HCT116 (cell line): ENCODE data around the gene PISD.

Source experiments
- CEBPB ChIP-seq: IDR thresholded peaks from 2 replicates; pipeline ENCODE4 v1.6.1; 2012; ENCODE audit warnings: low read depth
- CTCF ChIP-seq, 3 experiments: fragments of 200-600 bp in 1 of 3; sonication (generic) in 1 of 3; IDR thresholded peaks in 2 of 3; conservative IDR thresholded peaks in 1 of 3; 2 replicates each; pipeline ENCODE4 v1.5.1; 2012 to 2017; ENCODE audit warnings: low read depth in 2 of 3, low read length in 2 of 3, antibody characterized with exemption in 1 of 3, borderline replicate concordance in 1 of 3, control low read depth in 1 of 3, mild to moderate bottlenecking in 1 of 3, mixed read lengths in 1 of 3, mixed run types in 1 of 3, moderate library complexity in 1 of 3; ENCODE audit not compliant: insufficient read depth in 1 of 3
- EZH2 ChIP-seq: fragments of 200-600 bp; sonication (generic); IDR thresholded peaks from 2 replicates; pipeline ENCODE4 v1.6.1; 2017; ENCODE audit warnings: antibody characterized with exemption, mixed run types
- EZH2phosphoT487 ChIP-seq: fragments of 200-600 bp; IDR thresholded peaks from 2 replicates; pipeline ENCODE4 v1.6.1; 2018; ENCODE audit warnings: antibody characterized with exemption, borderline replicate concordance
- POLR2A ChIP-seq: IDR thresholded peaks from 2 replicates; pipeline ENCODE4 v1.7.0; 2011; ENCODE audit warnings: borderline replicate concordance; ENCODE audit not compliant: insufficient read depth, insufficient read length; ENCODE audit errors: extremely low read depth
- POLR2AphosphoS5 ChIP-seq: IDR thresholded peaks from 2 replicates; pipeline ENCODE4 v1.6.1; 2011; ENCODE audit warnings: mild to moderate bottlenecking, low read depth, low read length, moderate library complexity
- RAD21 ChIP-seq: IDR thresholded peaks from 2 replicates; pipeline ENCODE4 v1.6.1; 2012; ENCODE audit warnings: low read depth, mild to moderate bottlenecking
- REST ChIP-seq: IDR thresholded peaks from 2 replicates; pipeline ENCODE4 v1.6.1; 2012; ENCODE audit warnings: low read depth
- SP1 ChIP-seq: IDR thresholded peaks from 2 replicates; pipeline ENCODE4 v1.6.1; 2012; ENCODE audit warnings: low read depth
- SRF ChIP-seq: IDR thresholded peaks from 2 replicates; pipeline ENCODE4 v1.6.1; 2012; ENCODE audit warnings: low read depth
- YY1 ChIP-seq: IDR thresholded peaks from 2 replicates; pipeline ENCODE4 v1.6.1; 2011; ENCODE audit warnings: low read length, low read depth, moderate library complexity, mild to moderate bottlenecking; ENCODE audit not compliant: insufficient replicate concordance; ENCODE audit errors: extremely low read depth
- ZNF274 ChIP-seq: fragments of 200-500 bp; sonication (Bioruptor generic); IDR thresholded peaks from 2 replicates; pipeline ENCODE4 v1.6.1; 2014; ENCODE audit warnings: mild to moderate bottlenecking, low read depth, low read length, inconsistent platforms

- TF ChIP-seq YY1 (no peak), ZNF274 (no peak), SP1 (no peak), POLR2A (no peak), REST (no peak), RAD21 (no peak), CTCF (IDR thresholded peaks at IDR 0.05 in 2 of 3, conservative IDR thresholded peaks at IDR 0.05 in 1 of 3; ENCODE audit: borderline replicate concordance in 1 of 3, insufficient read depth in 1 of 3, low read depth in 2 of 3, low read length in 2 of 3) (no peak), EZH2 (no peak), EZH2phosphoT487 (no peak), POLR2AphosphoS5 (no peak), SRF (no peak), CEBPB (no peak)
Measured at GRCh38 chr22:31613904-31614296, 48.1 kb downstream of the PISD start.
